Mesodermal cell (in vitro differentiated cells): ENCODE measurements around the gene ST14.
"Not testable (repeated sequence)": the region's sequence is repeated elsewhere in the genome, so short reads cannot be mapped to it uniquely, and the experiment has no call there.

Experiments
- H3K27ac ChIP-seq: 2 replicates; pipeline ENCODE4 v1.7.0; 2013; ENCODE audit warnings: mild to moderate bottlenecking, low read depth, low read length, moderate library complexity; ENCODE audit not compliant: severe bottlenecking
- H3K36me3 ChIP-seq: 2 replicates; pipeline ENCODE4 v1.7.1; 2013; ENCODE audit warnings: mild to moderate bottlenecking, low read length, moderate library complexity; ENCODE audit not compliant: control insufficient read depth, insufficient read depth
- H3K4me1 ChIP-seq: one replicate; pipeline ENCODE4 v1.7.1; 2013; ENCODE audit warnings: mild to moderate bottlenecking, low read length; ENCODE audit not compliant: insufficient read depth, control insufficient read depth, poor library complexity, severe bottlenecking
- H3K4me3 ChIP-seq: 2 replicates; pipeline ENCODE4 v1.7.0; 2013; ENCODE audit warnings: low read length, control low read depth, mild to moderate bottlenecking; ENCODE audit not compliant: insufficient read depth, poor library complexity, severe bottlenecking; ENCODE audit errors: extremely low read depth
- H3K9me3 ChIP-seq: 2 replicates; pipeline ENCODE4 v1.7.1; 2013; ENCODE audit warnings: mild to moderate bottlenecking, low read length, moderate library complexity; ENCODE audit not compliant: control insufficient read depth
- WGBS, 2 experiments: methylation state at CpG; one replicate each; pipeline ENCODE4 v1.1.5; 2013; ENCODE audit warnings: missing lambda C conversion rate in 2 of 2; ENCODE audit not compliant: insufficient coverage in 2 of 2; 5-methylcytosine and 5-hydroxymethylcytosine counted together

Gene ST14

DNA sequence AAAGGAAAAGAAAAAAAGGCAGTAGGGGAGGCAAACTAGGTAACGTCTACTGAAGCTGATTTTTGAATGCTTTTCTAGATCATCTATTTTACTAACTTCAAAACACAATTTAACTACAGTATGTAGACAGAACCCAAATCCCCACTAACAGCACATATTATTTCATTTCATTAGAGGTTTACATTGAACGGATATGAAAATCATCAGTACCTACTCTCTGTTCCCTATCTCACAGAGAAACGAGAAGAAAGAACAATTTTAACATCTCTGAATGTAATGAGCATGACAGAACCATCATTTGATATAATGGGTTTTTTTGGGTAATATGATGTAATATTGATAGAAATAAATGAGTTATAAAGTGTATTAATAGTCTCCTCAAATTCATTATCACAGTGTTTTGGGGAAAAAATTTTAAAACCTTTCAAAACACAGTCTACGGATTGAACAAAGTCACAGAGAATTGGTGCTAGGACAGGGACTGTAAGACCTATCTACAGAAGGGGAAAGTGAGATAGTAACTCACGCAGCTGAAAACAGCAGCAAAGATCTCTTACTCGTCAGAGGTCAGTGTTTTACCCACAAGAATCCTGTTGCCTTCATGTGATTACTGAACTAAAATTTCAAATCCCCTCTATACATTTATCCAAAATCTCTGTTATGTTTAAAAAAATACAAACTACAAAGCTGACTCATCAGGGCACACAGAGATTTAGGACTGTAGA lies 77.9 kb downstream of the ST14 start:
- Histone ChIP-seq H3K27ac (no peak overlapping the region), H3K4me1 (no peaks in the 10 kb centered on the region), H3K4me3 (no peak overlapping the region), H3K36me3 (peaks cover 5% of the 10 kb centered on the region), H3K9me3 (no peaks in the 10 kb centered on the region)
- WGBS, 2 experiments = 100% methylated on average over 1 of the region's 6 CpGs

DNA sequence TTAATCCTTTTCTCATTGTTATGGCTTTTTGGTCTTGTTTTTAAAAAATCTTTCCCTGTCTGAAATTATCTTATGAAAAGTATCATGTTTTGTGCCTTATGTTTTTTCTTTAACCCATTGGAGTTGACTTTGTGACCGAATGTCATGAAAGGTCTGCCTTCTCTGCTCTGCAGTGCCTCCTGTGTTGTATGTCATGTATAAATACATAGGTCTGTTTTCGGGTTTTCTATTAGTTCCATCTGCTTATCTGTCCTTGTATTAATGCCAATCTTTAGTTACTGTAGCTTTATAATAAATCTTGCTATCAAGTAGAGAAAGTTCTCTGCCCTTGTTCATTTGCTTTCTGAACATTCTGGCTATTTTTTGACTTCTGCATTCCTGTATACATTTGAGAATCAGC lies 82.1 kb downstream of the ST14 start:
- Histone ChIP-seq H3K9me3 (no peaks in the 10 kb centered on the region), H3K27ac (no peak overlapping the region), H3K4me3 (no peak overlapping the region), H3K4me1 (no peaks in the 10 kb centered on the region), H3K36me3 (peaks cover 5% of the 10 kb centered on the region)
- WGBS, 2 experiments = no CpG with 5 or more reads among the region's 2 CpGs

DNA sequence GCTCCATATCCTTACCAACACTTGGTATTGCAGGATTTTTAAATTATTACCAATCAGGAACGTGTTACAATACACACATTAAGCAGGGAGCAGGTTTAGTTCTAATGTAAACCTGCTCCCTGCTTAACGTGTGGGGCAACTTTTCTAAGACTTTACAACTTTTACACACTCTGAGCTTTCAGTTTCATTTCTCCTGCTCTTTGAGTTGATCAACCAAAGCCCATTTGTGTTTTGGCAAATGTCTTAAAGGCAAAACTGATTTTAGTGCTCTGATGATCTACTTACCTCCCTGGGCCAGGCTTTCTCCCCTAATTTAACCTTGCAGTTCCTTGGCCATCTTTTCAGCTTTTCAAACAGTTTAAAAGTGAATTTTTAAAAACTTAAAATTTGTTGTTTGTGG lies 84.2 kb downstream of the ST14 start:
- no peak overlapping the region for H3K27ac ChIP-seq
- no peaks in the 10 kb centered on the region for H3K9me3 ChIP-seq
- no peak overlapping the region for H3K4me3 ChIP-seq
- WGBS, 2 experiments = 100% methylated on average over 2 of the region's 2 CpGs
- H3K4me1 ChIP-seq = no peaks in the 10 kb centered on the region
- H3K36me3 ChIP-seq = peaks cover 5% of the 10 kb centered on the region

DNA sequence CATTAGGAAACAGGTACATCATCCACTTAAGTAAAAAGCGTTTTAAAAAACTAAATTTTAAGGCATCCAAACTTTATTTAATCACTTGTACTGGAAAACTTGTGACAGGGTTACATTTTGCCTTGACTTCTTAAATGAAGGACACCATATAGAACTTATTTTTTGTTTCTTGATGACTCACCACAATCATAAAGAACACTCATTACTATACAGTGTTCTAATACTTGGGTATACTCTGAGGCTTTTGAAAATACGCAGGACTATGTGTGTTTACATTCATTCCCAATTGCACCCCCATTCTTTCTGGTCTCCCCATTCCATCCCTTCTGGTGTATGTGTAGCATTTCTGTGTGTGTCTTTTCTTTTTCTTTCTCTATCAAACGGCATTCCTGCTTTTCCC lies 85.3 kb downstream of the ST14 start:
- Histone ChIP-seq H3K27ac (no peak overlapping the region), H3K9me3 (no peaks in the 10 kb centered on the region), H3K4me3 (no peak overlapping the region), H3K4me1 (no peaks in the 10 kb centered on the region), H3K36me3 (peaks cover 5% of the 10 kb centered on the region)
- WGBS, 2 experiments = 100% methylated on average over 1 of the region's 3 CpGs; no CpG with 5 or more reads in 1 of the 2 experiments

DNA sequence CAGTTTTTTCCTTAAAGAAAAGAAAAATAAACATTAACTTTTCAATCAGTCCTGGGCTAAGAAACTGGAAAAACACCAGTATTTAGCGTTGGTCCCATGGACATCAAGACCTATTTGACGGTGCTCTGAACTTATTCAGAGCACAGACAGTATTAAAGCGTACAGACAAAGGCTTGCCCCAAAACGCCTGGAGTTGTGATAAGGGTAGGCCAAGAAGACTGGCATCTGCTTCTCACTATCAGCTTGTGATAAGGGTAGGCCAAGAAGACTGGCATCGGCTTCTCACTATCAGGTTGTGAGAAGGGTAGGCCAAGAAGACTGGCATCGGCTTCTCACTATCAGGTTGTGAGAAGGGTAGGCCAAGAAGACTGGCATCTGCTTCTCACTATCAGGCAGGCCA lies 85.8 kb downstream of the ST14 start:
- H3K27ac ChIP-seq, H3K9me3 ChIP-seq, H3K4me3 ChIP-seq, H3K36me3 ChIP-seq, H3K4me1 ChIP-seq: not testable (repeated sequence)
- WGBS, 2 experiments = 94 to 98% methylated on average over 5 to 6 of the region's 6 CpGs

DNA sequence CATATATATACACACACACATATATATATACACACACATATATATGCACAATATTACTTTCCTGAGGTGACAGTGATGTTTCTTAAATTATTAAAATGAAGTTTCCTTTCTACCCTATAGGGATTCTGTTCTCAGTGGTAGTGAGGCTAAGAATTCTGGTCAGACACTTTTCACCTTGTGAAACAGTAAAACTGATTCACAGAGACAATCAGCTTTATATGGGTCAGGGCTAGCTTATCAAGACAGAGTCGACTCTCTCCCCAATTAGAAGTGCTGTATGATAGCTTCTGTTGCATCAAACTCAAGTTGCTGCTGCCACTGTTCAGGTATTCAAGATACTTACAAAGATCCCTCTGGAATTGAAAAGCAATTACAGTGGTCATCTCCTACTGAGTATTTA lies 86.7 kb downstream of the ST14 start:
- no peaks in the 10 kb centered on the region for H3K9me3 ChIP-seq
- 100% methylated on average over 1 of the region's 1 CpG; no CpG with 5 or more reads in 1 of the 2 experiments for WGBS, 2 experiments
- H3K27ac ChIP-seq = no peak overlapping the region
- peaks cover 8% of the 10 kb centered on the region for H3K36me3 ChIP-seq
- H3K4me3 ChIP-seq = no peak overlapping the region
- no peaks in the 10 kb centered on the region for H3K4me1 ChIP-seq

DNA sequence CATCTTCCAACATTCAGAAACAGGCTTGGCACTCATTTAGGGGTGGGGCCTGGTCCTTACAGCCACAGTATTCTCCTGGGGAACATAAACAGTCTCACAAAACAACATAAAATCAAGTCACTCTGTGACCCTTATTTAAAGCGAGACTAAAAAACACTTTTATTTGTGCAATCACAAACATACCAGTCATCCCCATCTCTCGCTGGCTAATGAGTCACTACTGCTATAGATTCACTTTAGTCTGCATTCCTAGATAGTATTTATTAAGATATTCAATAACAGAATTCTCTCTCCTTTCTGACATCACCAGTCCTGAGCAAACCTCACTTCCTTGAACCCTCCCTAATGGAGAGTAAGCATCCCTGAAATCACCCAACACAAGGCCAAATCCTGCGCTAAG lies 87.2 kb downstream of the ST14 start:
- Histone ChIP-seq H3K27ac (no peak overlapping the region), H3K4me1 (no peaks in the 10 kb centered on the region), H3K36me3 (peaks cover 8% of the 10 kb centered on the region), H3K9me3 (no peaks in the 10 kb centered on the region), H3K4me3 (no peak overlapping the region)
- 92% methylated on average over 2 of the region's 3 CpGs; no CpG with 5 or more reads in 1 of the 2 experiments for WGBS, 2 experiments

DNA sequence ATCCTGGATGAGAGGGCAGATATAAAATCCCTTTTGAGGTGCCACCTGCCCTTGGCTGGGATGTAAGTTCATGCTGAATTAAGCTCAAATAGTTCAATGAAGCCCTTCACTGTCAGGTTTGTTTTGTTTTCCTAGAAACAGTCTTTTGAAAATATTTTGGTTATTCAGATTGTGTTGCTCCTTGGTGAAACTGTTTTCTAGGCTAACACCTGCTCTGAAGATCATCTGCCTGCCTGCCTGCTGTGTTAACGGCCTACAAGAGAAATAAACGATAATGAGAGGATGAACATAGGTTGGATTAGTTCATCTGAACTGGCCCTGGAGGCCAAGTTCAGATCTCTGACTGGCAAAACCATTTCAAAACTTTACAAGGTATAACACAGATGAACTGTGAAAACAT lies 87.7 kb downstream of the ST14 start:
- Histone ChIP-seq H3K36me3 (peaks cover 8% of the 10 kb centered on the region), H3K4me3 (no peak overlapping the region), H3K27ac (no peak overlapping the region), H3K9me3 (no peaks in the 10 kb centered on the region), H3K4me1 (no peaks in the 10 kb centered on the region)
- WGBS, 2 experiments = 100% methylated on average over 2 of the region's 2 CpGs; no CpG with 5 or more reads in 1 of the 2 experiments

DNA sequence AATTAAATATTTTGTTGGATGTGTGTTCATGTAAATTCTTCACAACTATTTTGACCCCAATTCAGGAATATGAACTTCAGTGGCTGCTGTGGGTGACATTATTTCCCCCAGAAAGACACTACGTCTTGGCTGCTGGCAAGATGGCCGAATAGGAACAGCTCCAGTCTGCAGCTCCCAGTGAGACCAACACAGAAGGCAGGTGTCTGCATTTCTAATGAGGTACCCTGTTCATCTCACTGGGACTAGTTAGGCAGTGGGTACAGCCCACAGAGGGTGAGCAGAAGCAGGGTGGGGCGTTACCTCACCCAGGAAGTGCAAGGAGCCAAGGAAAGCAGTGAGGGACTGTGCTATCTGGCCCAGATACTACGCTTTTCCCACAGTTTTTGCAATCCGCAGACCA lies 89.8 kb downstream of the ST14 start:
- Histone ChIP-seq H3K4me3 (no peak overlapping the region), H3K9me3 (no peaks in the 10 kb centered on the region), H3K4me1 (no peaks in the 10 kb centered on the region), H3K36me3 (peaks cover 8% of the 10 kb centered on the region), H3K27ac (no peak overlapping the region)
- WGBS, 2 experiments = 91 to 92% methylated on average over 4 to 5 of the region's 5 CpGs

DNA sequence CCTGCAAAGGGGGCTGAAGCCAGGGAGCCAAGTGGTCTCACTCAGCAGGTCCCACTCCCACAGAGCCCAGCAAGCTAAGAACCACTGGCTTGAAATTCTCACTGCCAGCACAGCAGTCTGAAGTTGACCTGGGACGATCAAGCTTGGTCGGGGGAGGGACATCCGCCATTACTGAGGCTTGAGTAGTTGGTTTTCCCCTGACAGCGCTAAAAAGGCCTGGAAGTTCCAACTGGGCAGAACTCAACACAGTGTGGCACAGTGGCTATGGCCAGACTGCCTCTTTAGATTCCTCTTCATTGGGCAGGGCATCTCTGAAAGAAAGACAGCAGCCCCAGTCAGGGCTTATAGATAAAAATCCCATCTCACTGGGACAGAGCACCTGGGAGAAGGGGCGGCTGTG lies 90.3 kb downstream of the ST14 start:
- 94 to 100% methylated on average over 2 to 5 of the region's 5 CpGs for WGBS, 2 experiments
- not testable (repeated sequence) for H3K27ac ChIP-seq, H3K9me3 ChIP-seq, H3K36me3 ChIP-seq, H3K4me3 ChIP-seq, H3K4me1 ChIP-seq

DNA sequence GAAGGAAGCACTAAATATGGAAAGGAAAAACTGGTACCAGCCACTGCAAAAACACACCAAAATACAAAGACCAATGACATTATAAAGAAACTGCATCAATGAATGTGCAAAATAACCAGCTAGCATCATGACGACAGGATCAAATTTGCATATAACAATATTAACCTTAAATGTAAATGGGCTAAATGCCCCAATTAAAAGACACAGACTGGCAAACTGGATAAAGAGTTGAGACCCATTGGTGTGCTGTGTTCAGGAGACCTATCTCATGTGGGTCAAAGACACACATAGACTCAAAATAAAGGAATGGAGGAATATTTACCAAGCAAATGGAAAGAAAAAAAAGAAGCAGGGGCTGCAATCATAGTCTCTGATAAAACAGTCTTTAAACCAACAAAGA lies 92.2 kb downstream of the ST14 start:
- not testable (repeated sequence) for H3K36me3 ChIP-seq

More for the DNA sequence above, 92.2 kb downstream of the ST14 start:
- not testable (repeated sequence) for H3K9me3 ChIP-seq, H3K4me3 ChIP-seq, H3K27ac ChIP-seq, H3K4me1 ChIP-seq
- WGBS, 2 experiments = no CpG with 5 or more reads among the region's 1 CpG
